ENCODE results near the gene ACADS. TPM values are rescaled to one million over a fixed set of nuclear protein-coding genes. Genes with fewer than 3 reads are reported as not detected.

The ACADS gene
- total RNA-seq, 1 experiment from 2014 or later = 15.9 TPM

DNA sequence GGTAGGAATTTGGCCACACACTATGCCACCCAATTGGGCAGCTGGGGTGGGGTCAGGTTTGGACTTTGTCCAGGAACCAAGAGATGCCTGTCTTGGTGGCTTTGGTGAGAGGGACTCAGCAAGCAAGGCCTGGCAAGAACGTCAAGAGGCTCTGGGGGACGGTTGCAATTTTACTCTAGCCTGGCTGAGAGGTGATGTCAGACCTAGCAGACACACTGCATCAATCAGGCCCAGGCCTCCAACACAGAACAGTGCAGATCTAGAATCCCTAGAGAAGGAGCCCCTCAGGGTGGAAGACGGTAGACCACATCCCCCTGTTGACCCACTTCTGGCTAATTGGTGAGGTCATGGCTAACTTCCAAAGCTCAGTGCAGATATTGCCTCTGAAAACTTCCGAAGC lies 17.0 kb upstream of the ACADS start:
- Histone ChIP-seq H3K27me3 (ENCODE audit: control insufficient read depth, insufficient read depth, low read length) (no peaks in the 10 kb centered on the region), H3K4me3 (ENCODE audit: low read depth in 2 of 2, low read length in 2 of 2) (no peak overlapping the region), H3K4me1 (ENCODE audit: control insufficient read depth, insufficient read depth, low read length) (peaks cover 15% of the 10 kb centered on the region), H3K36me3 (ENCODE audit: control insufficient read depth, insufficient read depth, low read length) (peaks cover 3% of the 10 kb centered on the region; the same call in 1 of the 2 replicates), H3K27ac (ENCODE audit: low read length) (no peak overlapping the region), H3K9me3 (ENCODE audit: control insufficient read depth, insufficient read depth, low read depth, low read length) (no peaks in the 10 kb centered on the region)
- intact Hi-C loops (cut with micrococcal nuclease; ENCODE audit: unreplicated experiment) (no loop called here), in situ Hi-C loops (cut with HindIII; ENCODE audit: low pct_unique_long_range_greater_than_20kb, low sequenced_read_pairs) (no loop called here)
- CTCF ChIA-PET = no interaction called here
- no TSS peak for BruUV-seq (replicated peaks)
- POLR2A ChIA-PET = no interaction called here
- no peak for TF ChIP-seq POLR2AphosphoS5 (IDR thresholded peaks at IDR 0.05; ENCODE audit: low read depth, low read length)
- no peak for TF ChIP-seq TCF7L2 (IDR thresholded peaks at IDR 0.05; ENCODE audit: low read depth, low read length)
- no peak for TF ChIP-seq SIN3A (IDR thresholded peaks at IDR 0.05; ENCODE audit: borderline replicate concordance, insufficient read depth, low read depth, low read length)
- TF ChIP-seq, protein P1, sequence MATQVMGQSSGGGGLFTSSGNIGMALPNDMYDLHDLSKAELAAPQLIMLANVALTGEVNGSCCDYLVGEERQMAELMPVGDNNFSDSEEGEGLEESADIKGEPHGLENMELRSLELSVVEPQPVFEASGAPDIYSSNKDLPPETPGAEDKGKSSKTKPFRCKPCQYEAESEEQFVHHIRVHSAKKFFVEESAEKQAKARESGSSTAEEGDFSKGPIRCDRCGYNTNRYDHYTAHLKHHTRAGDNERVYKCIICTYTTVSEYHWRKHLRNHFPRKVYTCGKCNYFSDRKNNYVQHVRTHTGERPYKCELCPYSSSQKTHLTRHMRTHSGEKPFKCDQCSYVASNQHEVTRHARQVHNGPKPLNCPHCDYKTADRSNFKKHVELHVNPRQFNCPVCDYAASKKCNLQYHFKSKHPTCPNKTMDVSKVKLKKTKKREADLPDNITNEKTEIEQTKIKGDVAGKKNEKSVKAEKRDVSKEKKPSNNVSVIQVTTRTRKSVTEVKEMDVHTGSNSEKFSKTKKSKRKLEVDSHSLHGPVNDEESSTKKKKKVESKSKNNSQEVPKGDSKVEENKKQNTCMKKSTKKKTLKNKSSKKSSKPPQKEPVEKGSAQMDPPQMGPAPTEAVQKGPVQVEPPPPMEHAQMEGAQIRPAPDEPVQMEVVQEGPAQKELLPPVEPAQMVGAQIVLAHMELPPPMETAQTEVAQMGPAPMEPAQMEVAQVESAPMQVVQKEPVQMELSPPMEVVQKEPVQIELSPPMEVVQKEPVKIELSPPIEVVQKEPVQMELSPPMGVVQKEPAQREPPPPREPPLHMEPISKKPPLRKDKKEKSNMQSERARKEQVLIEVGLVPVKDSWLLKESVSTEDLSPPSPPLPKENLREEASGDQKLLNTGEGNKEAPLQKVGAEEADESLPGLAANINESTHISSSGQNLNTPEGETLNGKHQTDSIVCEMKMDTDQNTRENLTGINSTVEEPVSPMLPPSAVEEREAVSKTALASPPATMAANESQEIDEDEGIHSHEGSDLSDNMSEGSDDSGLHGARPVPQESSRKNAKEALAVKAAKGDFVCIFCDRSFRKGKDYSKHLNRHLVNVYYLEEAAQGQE (IDR thresholded peaks at IDR 0.05; ENCODE audit: insufficient read depth in 1 of 2, low read depth in 2 of 2, low read length in 1 of 2) = no peak
- TF ChIP-seq, protein P2, sequence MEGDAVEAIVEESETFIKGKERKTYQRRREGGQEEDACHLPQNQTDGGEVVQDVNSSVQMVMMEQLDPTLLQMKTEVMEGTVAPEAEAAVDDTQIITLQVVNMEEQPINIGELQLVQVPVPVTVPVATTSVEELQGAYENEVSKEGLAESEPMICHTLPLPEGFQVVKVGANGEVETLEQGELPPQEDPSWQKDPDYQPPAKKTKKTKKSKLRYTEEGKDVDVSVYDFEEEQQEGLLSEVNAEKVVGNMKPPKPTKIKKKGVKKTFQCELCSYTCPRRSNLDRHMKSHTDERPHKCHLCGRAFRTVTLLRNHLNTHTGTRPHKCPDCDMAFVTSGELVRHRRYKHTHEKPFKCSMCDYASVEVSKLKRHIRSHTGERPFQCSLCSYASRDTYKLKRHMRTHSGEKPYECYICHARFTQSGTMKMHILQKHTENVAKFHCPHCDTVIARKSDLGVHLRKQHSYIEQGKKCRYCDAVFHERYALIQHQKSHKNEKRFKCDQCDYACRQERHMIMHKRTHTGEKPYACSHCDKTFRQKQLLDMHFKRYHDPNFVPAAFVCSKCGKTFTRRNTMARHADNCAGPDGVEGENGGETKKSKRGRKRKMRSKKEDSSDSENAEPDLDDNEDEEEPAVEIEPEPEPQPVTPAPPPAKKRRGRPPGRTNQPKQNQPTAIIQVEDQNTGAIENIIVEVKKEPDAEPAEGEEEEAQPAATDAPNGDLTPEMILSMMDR (IDR thresholded peaks at IDR 0.05) = no peak
- DNase-seq (ENCODE audit: low read depth, low spot score) (no peak), ATAC-seq (no peak)

DNA sequence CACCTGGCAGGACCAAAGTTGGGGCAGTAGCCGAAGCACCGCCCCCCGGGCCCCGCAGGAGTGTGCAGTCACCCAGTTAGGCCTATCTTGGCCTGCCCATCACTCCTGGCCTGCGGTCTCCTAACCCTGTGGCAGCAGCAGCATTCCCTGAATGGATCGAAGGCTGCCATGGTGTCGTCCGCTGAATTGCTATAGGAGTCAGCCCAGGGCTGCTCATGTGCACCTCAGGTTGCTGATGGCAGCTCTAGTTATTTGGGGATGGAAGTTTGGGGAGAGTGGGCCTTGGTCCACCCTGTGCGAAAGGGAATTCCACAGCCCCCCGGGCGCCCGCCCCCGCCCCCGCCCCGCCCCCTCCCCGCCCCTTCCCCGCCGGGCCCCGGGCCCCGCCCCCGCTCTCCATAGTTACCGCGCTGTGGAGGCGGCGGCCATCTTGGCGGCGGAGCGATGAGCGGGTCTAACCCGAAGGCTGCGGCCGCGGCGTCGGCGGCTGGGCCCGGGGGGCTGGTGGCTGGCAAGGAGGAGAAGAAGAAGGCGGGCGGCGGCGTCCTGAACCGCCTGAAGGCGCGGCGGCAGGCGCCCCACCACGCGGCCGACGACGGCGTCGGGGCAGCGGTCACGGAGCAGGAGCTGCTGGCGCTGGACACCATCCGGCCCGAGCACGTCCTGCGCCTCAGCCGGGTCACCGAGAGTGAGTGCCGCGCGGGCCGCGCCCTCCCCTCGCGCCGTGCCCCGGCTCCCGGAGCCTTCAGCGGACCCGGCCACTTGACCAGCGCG lies 15.4 kb upstream of the ACADS start, which contains the start of gene UNC119B:
UNC119B (plus strand) TSS at position 428 of the 774 bp plus-strand sequence; CDS start at position 445, 17 bp downstream.
- CTCF ChIA-PET = no interaction called here
- no peaks in the 10 kb centered on the region for H3K27me3 ChIP-seq (ENCODE audit: control insufficient read depth, insufficient read depth, low read length)
- no peaks in the 10 kb centered on the region for H3K9me3 ChIP-seq (ENCODE audit: control insufficient read depth, insufficient read depth, low read depth, low read length)
- in situ Hi-C loops (cut with HindIII; ENCODE audit: low pct_unique_long_range_greater_than_20kb, low sequenced_read_pairs) = no loop called here
- H3K4me1 ChIP-seq (ENCODE audit: control insufficient read depth, insufficient read depth, low read length) = peaks cover 15% of the 10 kb centered on the region
- peak within 1 kb of the TSS; percentile 77 to 86 for H3K4me3 ChIP-seq (ENCODE audit: low read depth in 2 of 2, low read length in 2 of 2)
- H3K36me3 ChIP-seq (ENCODE audit: control insufficient read depth, insufficient read depth, low read length) = peaks cover 9% of the 10 kb centered on the region
- no TSS peak for BruUV-seq (replicated peaks)
- peak within 1 kb of the TSS; percentile 80 for H3K27ac ChIP-seq (ENCODE audit: low read length)
- intact Hi-C loops (cut with micrococcal nuclease; ENCODE audit: unreplicated experiment) = loop anchor here (5.0 kb wide), 1 partner anchor 63 kb away; no protein-coding TSS in a partner anchor
- POLR2A ChIA-PET = interaction anchor here (0.5 to 0.7 kb wide), 3 partner anchors 21 to 61 kb away, joined by 3 to 4 read pairs (median 3); no protein-coding TSS in a partner anchor
- DNase-seq (ENCODE audit: low read depth, low spot score) (no peak), ATAC-seq (peak; percentile 94)
- TF ChIP-seq POLR2AphosphoS5 (IDR thresholded peaks at IDR 0.05; ENCODE audit: low read depth, low read length) = peak; percentile 46; the same call in 1 of the 2 replicates
- TF ChIP-seq, protein P2 (IDR thresholded peaks at IDR 0.05) = no peak
- TF ChIP-seq, protein P1 (IDR thresholded peaks at IDR 0.05; ENCODE audit: insufficient read depth in 1 of 2, low read depth in 2 of 2, low read length in 1 of 2) = no peak
- TF ChIP-seq SIN3A (IDR thresholded peaks at IDR 0.05; ENCODE audit: borderline replicate concordance, insufficient read depth, low read depth, low read length) = peak; percentile 83; the same call in 1 of the 2 replicates
- no peak for TF ChIP-seq TCF7L2 (IDR thresholded peaks at IDR 0.05; ENCODE audit: low read depth, low read length)
